Neutrophil (primary cell): ENCODE data around the gene SMLR1.

Experiments
- H3K27ac ChIP-seq: fragments of 200-600 bp; sonication (generic); 2 replicates; pipeline ENCODE4 v1.5.1; 2016; ENCODE audit warnings: mild to moderate bottlenecking, moderate library complexity
- H3K27me3 ChIP-seq: fragments of 200-600 bp; sonication (generic); 2 replicates; pipeline ENCODE4 v1.6.0; 2016; ENCODE audit warnings: mild to moderate bottlenecking
- H3K36me3 ChIP-seq: fragments of 200-600 bp; sonication (generic); 2 replicates; pipeline ENCODE4 v1.5.1; 2017
- H3K4me1 ChIP-seq, 2 experiments: fragments of 200-600 bp in 1 of 2; sonication (generic) in 1 of 2; 1 replicate in 1 of 2; 2 replicates in 1 of 2; pipeline versions ENCODE4 v1.5.1 to v1.6.1; 2013 to 2016; ENCODE audit warnings: low read depth in 1 of 2, low read length in 1 of 2, mild to moderate bottlenecking in 1 of 2, moderate library complexity in 1 of 2; ENCODE audit not compliant: control insufficient read depth in 1 of 2, insufficient read depth in 1 of 2
- H3K4me3 ChIP-seq, 2 experiments: fragments of 200-600 bp in 1 of 2; sonication (generic) in 1 of 2; 1 replicate in 1 of 2; 2 replicates in 1 of 2; pipeline ENCODE4 v1.5.1; 2013 to 2016; ENCODE audit warnings: low read depth in 1 of 2, low read length in 1 of 2, mild to moderate bottlenecking in 1 of 2, moderate library complexity in 1 of 2
- H3K9me3 ChIP-seq: fragments of 200-600 bp; sonication (generic); 2 replicates; pipeline ENCODE4 v1.5.1; 2016
- CTCF ChIP-seq: fragments of 200-600 bp; sonication (generic); IDR thresholded peaks from 2 replicates; pipeline ENCODE4 v1.5.1; 2016; ENCODE audit warnings: antibody characterized with exemption

Gene SMLR1

GRCh38 chr6:130865793-130866192 is 38.6 kb downstream of the SMLR1 start:
- Histone ChIP-seq H3K36me3 (no peaks in the 10 kb centered on the region), H3K27ac (no peak overlapping the region), H3K4me1 (no peaks in the 10 kb centered on the region), H3K9me3 (no peaks in the 10 kb centered on the region), H3K27me3 (no peaks in the 10 kb centered on the region), H3K4me3 (no peak overlapping the region)
- no peak for TF ChIP-seq CTCF

DNA sequence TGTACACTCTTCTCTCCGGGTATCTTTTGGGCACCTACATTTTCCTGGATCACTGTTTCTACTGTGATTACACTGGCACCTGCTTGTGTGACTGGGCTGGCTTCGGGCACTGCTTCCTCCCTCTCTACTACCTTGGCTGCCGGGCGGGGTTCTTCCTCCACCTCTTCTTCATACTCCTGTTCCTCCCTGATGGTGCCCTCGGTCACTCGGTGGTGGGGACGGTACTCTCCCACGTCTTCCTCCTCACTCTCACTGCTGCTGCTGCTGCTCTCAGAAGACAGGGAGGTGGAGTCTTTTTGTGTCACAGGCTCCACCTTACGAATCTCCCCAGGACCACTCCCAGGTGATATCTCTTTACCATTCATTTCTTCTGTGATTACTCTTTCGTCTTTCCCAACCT is 42.5 kb downstream of the SMLR1 start:
- no peaks in the 10 kb centered on the region for H3K27me3 ChIP-seq
- TF ChIP-seq CTCF, result no peak
- H3K9me3 ChIP-seq, result no peaks in the 10 kb centered on the region
- H3K27ac ChIP-seq, result no peak overlapping the region
- no peaks in the 10 kb centered on the region for H3K4me1 ChIP-seq
- H3K4me3 ChIP-seq, result no peak overlapping the region
- no peaks in the 10 kb centered on the region for H3K36me3 ChIP-seq

DNA sequence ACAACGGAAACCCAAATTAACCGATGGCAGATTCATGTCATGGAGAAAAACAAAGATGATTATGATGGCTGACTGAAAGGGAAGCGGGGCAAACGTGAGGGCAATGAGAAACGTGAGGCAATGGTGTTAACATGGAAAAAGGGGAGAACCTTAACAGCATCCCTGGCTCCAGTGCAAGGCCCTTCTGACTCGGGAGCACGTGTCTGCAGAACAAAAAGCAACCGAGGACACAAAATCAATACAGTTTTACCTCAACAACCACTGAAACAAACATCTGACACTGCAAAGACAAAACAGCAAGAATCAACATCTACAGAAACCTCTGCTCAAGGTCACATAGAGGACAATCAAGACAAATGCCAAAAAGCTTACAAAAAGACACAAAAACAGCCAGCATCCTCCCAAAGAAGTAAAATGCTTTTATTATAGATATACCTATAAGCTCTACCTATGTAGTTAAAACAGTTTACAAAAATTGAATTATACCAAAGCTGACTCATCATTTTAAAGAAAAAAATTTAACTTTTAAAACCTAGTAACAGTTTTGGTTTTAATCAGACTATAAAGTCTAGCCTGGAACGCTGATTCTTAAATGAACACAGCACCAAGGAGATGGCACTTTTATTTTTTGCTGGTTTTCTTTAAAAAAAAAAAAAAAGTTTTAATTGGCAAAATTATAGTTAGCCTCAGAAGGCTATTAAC is 43.1 kb downstream of the SMLR1 start:
- H3K4me3 ChIP-seq, result no peak overlapping the region
- no peaks in the 10 kb centered on the region for H3K27me3 ChIP-seq
- no peaks in the 10 kb centered on the region for H3K9me3 ChIP-seq
- no peaks in the 10 kb centered on the region for H3K36me3 ChIP-seq
- TF ChIP-seq CTCF, result no peak
- no peaks in the 10 kb centered on the region for H3K4me1 ChIP-seq
- no peak overlapping the region for H3K27ac ChIP-seq

DNA sequence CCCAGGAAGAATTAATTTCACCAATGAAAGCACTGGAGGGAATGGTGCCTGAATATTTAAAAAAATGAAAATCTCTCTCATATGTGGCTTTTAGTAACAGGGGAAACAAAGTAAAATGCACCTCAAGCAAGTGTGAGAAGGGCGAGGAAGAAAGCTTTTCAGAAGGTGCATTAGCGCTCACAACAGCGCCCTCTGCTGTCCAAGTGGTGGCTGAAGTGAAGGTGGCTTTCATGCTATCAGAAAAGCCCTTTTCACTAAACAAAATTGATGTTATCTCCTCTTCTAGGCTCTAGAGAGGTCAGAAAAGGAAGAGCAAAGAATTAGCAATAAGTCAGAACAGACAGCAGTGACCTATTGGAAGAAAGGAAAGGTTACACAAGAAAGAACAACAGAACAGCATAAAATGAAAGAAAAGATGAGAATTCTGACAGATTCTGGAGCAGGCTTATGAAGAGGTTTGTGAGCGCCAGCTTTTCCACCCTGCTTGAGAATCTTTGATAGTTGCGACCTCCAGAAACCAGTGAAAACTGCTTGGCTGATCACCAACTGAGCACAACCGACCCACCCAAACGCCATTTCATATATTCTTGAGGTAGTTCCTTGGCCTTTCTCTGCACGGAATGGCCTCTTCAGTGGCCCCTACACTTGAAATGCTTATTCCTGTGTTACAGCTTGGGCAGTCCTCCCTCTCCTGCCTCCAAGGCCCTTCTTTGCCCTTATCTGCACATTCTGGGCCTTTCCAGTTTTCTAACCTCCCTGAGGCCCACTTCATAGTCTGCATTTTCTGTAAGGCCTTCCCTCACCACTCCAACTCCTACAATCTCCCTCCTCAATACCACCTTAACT is 45.3 kb downstream of the SMLR1 start:
- no peak overlapping the region for H3K4me3 ChIP-seq
- H3K27ac ChIP-seq, result no peak overlapping the region
- no peaks in the 10 kb centered on the region for H3K27me3 ChIP-seq
- TF ChIP-seq CTCF, result no peak
- no peaks in the 10 kb centered on the region for H3K9me3 ChIP-seq
- H3K4me1 ChIP-seq, result no peaks in the 10 kb centered on the region
- H3K36me3 ChIP-seq, result no peaks in the 10 kb centered on the region

GRCh38 chr6:130873746-130874145 is 46.5 kb downstream of the SMLR1 start:
- Histone ChIP-seq H3K4me3 (no peak overlapping the region), H3K9me3 (no peaks in the 10 kb centered on the region), H3K27ac (no peak overlapping the region), H3K36me3 (no peaks in the 10 kb centered on the region), H3K4me1 (no peaks in the 10 kb centered on the region), H3K27me3 (no peaks in the 10 kb centered on the region)
- TF ChIP-seq CTCF, result no peak
